ENCODE data around the gene CCDC51. TPM values are rescaled to one million over a fixed set of nuclear protein-coding genes. Genes with fewer than 3 reads are reported as not detected.

Gene CCDC51
- total RNA-seq, 4 donors from 2014 or later = 8.3 to 19.8 (median 16.1) TPM

GRCh38 chr3:48429960-48430707, 9.8 kb downstream of the CCDC51 start, which contains the start of gene PLXNB1:
Gene PLXNB1, minus strand, starts transcription at chr3:48430086. Its CDS starts 5,475 bp downstream, at chr3:48424611.
- TF ChIP-seq, protein P1, sequence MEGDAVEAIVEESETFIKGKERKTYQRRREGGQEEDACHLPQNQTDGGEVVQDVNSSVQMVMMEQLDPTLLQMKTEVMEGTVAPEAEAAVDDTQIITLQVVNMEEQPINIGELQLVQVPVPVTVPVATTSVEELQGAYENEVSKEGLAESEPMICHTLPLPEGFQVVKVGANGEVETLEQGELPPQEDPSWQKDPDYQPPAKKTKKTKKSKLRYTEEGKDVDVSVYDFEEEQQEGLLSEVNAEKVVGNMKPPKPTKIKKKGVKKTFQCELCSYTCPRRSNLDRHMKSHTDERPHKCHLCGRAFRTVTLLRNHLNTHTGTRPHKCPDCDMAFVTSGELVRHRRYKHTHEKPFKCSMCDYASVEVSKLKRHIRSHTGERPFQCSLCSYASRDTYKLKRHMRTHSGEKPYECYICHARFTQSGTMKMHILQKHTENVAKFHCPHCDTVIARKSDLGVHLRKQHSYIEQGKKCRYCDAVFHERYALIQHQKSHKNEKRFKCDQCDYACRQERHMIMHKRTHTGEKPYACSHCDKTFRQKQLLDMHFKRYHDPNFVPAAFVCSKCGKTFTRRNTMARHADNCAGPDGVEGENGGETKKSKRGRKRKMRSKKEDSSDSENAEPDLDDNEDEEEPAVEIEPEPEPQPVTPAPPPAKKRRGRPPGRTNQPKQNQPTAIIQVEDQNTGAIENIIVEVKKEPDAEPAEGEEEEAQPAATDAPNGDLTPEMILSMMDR (IDR thresholded peaks at IDR 0.05; ENCODE audit: low read depth) = no peak

DNA sequence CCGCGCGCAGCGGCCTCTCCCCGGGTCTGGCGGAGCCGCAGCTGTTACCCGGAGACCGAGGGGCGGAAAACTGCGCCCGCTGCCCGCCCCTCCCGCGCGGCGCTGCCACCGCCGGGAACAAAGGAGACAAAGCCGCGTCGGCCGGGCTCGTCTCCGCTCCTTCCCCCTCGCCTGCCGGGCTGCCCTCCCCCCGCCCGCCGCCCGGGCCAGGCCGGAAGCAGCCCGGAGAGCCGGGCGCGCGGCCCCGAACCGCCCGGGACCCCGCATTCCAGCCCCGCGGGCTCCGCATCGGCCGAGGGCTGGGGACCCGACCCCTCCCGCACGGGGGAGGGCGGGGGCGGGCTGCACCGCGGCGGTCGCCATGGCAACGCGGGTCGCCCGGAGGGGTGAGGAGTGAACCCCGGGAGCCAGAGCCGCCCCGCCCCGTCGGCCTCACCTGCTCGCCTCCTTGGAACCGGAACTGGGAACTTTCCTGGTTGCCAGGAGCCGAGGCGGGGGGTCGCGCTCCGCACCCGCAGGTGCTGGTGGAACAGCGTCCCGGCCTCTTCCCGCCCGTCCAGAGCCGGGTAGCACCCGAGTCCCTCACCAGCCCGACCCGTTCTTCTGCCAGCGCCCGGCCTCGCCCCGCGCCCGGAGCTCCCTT, 10.5 kb downstream of the CCDC51 start:
- TF ChIP-seq, protein P1 (IDR thresholded peaks at IDR 0.05; ENCODE audit: low read depth) = no peak

GRCh38 chr3:48428572-48429316, 11.2 kb downstream of the CCDC51 start:
- TF ChIP-seq, protein P1 (IDR thresholded peaks at IDR 0.05; ENCODE audit: low read depth) = no peak

DNA sequence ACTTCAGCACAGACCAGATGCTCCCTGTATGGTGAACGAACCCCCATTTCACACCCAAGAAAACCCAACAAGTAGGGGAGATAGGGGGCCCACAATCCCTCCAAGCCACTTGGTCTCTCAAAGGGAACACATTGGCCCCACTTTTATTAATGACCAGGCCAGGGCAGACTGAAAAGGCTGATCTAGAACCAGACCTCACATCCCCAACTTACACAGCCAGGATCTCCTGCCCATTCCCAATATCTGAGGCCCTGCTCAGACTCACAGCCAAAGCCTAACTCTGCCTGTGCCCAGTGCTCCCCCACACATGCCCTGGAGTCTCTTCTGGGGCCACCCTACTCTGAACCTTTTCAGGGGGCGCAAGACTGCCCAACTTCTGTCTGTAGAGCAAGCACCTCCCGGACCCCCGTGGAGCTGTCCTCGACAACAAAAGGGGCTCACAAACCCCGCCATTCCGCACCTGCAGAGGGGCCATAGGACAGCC, 11.8 kb downstream of the CCDC51 start:
- TF ChIP-seq, protein P1 (IDR thresholded peaks at IDR 0.05; ENCODE audit: low read depth) = no peak

DNA sequence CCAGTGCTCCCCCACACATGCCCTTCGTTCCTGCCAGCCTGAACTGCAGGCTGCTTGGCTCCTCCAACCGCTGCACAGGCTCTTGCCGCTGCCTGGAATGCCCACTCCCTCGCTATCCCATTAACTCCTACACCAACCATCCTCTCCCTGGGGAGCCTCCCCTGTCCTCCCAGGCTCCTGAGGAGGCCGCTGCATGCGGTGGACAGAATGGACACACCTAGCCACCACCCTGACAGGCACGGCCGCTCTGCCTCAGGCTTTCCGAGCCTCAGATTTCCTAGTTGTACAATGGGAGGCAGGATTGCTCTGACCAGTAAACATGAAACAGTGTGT, 12.3 kb downstream of the CCDC51 start:
- TF ChIP-seq, protein P1 (IDR thresholded peaks at IDR 0.05; ENCODE audit: low read depth) = no peak

GRCh38 chr3:48426944-48427629, 12.8 kb downstream of the CCDC51 start:
- TF ChIP-seq, protein P1 (IDR thresholded peaks at IDR 0.05; ENCODE audit: low read depth) = no peak

All from subcutaneous adipose tissue (tissue), 4 donors.